Right kidney (tissue), 9 donors: ENCODE results near the gene BRD1.
A peak's percentile ranks its signal among the peaks of the same experiment; 100 is the strongest.

Experiments used
- DNase-seq: peaks from one replicate; pipeline ENCODE4 v3.0.0-alpha.2; 2016
- long read RNA-seq, 8 donors: transcript quantifications; one replicate each; lab custom pipeline, GENCODE V29; 2026

The BRD1 gene
- long read RNA-seq, donor 1, partial matches to known transcripts: 0 of 1 reads
- long read RNA-seq, donor 1, other reads (novel, unspliced or antisense): 0 of 1 reads
- long read RNA-seq, donor 2: 0 reads
- long read RNA-seq, donor 3: 0 reads
- long read RNA-seq, donor 4, full-length matches to known transcripts: 1 of 1 reads
- long read RNA-seq, donor 4, partial matches to known transcripts: 0 of 1 reads
- long read RNA-seq, donor 4, other reads (novel, unspliced or antisense): 0 of 1 reads
- long read RNA-seq, donor 5, partial matches to known transcripts: 10 of 10 reads
- long read RNA-seq, donor 5, other reads (novel, unspliced or antisense): 0 of 10 reads
- long read RNA-seq, donor 6, partial matches to known transcripts: 8 of 8 reads
- long read RNA-seq, donor 6, other reads (novel, unspliced or antisense): 0 of 8 reads
- long read RNA-seq, donor 7, full-length matches to known transcripts: 2 of 21 reads
- long read RNA-seq, donor 7, partial matches to known transcripts: 19 of 21 reads
- long read RNA-seq, donor 7, other reads (novel, unspliced or antisense): 0 of 21 reads
- long read RNA-seq, donor 8, full-length matches to known transcripts: 1 of 6 reads
- long read RNA-seq, donor 8, partial matches to known transcripts: 5 of 6 reads
- long read RNA-seq, donor 8, other reads (novel, unspliced or antisense): 0 of 6 reads

DNA sequence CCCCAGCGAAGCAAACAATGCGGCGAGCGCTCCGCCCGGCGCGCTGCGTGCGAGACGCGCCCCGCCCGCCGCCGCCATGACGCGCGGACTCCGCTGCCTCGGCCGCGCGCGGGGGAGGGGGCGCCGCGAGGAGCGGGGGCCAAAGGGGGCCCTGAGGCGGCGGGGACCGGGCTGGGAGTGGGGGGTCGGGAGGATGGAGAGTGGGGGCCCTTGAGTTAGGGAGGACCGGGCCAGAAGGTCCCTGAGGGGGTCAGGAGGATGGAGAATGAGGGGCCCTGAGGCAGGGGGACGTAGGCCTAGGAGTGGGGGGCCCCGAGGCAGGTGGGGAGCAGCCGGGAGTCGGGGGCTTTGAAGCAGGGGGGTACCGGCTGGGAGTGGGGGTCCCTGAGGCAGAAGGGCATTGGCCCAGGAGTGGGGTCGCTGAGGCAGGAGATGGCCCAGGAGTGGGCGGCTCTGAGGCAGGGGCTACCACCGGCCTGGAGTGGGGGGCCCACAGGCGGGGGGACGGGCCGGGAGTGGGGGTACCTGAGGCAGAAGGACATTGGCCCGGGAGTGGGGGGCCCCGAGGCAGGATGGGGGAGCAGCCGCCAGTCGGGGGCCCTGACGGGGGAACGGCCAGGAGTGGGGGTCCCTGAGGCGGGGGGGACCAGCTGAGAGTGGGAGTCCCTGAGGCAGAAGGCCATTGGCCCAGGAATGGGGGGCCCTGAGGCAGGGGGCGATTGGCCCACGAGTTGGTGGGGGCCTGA is at the start of gene BRD1:
TSS of gene BRD1 (minus strand) at position 21 of the 746 bp plus-strand sequence. CDS start 3,556 bp downstream, outside the sequence.
- DNase-seq: no peak

DNA sequence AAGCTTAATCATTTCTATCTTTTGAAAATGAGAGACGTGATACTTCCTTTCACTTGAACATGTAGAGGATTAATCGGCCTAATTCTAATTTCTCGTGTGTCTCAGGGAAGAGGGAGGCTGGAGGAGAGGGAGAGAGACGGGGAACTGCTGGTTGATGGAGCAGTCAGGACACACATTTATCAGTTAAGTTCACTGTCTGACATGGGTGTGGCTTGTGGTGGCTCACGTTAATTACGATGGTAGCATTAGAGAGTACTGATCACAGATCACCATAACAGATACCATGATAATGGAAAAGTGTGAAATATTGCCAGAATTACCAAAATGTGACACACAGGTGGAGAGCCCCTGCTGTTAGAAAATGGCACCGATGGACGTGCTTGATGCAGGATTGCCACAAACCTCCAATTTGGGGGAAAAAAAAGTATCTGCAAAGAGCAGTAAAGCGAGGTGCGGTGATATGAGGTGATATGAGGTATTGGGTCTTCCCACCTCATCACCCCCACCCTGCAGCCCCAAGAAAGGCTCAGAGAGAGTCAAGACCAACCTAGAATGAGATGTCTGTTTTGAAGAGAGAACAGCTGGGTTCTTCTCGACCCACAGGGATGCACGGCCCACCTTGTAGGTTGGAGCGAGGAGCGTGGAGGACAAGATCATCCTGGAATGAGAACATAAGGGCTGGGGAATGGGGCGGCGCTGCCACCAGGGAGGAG is 45.7 kb upstream of the BRD1 start:
- no peak for DNase-seq

DNA sequence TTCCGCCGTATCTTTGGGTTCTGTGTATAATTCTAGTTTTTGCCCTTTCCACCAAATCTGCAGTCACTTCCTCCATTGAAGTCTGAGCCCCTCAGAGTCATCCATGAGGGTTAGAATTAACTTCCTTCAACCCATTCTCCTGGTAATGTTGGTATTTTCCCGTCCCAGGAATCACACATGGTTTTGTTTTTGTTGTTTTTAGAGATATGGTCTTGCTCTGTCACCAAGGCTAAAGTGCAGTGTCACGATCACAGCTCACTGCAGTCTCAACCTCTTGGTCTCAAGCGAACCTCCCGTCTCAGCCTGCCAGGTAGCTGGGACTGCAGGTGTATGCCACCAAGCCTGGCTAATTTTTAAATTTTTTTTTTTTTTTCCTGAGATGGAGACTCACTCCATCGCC is 44.7 kb upstream of the BRD1 start:
- no peak for DNase-seq

DNA sequence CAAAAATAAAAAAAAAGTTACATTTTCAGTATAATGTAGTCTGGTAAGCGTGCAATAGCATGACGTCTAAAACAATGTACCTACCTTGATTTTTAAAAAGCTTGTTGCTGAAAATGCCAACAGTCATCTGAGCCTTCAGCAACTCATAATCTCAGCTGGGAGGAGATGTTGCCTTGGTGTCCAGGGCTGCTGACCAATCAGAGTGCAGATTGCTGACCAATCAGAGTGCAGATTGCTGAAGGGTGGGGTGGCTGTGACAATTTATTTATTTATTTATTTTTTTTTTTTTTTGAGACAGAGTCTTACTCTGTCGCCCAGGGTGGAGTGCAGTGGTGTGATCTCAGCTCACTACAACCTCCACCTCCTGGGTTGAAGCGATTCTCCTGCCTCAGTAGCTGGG is 43.8 kb upstream of the BRD1 start:
- no peak for DNase-seq

GRCh38 chr22:49869845-49870712 is 42.4 kb upstream of the BRD1 start:
- no peak for DNase-seq

DNA sequence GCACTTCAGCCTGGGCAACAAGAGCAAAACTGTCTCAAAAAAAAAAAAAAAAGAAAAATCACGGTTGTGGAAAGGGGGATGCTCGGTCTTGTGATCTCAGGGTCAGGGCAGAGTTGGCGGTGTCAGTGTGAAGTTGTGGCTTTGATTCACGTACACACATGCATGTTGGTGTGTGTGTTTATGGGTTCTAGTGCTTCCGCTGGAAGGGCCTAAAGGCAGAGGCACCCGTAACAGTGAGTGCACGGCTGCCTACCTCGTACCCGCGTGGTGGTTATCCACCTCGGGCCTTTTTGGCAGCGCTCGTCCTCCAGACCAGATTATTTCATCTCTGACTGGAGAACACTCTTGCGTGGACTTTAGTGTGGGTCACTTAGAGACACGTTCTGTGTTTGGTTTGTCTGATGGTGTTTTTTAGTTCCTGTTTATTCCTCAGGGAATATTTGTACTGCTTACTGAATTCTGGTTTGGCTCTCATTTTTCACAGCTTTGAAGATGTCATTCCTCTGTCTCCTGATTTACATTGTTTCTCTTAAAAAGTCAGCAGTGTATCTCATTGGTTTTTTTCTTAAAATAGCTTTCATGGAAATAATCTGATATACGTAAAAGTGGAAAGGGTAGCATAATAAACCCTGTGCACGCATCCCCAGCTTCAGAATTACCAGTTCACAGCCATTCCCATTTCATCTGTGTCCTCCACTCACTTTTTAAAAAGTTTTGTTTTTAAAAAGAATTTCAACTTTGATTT is 41.6 kb upstream of the BRD1 start:
- no peak for DNase-seq

DNA sequence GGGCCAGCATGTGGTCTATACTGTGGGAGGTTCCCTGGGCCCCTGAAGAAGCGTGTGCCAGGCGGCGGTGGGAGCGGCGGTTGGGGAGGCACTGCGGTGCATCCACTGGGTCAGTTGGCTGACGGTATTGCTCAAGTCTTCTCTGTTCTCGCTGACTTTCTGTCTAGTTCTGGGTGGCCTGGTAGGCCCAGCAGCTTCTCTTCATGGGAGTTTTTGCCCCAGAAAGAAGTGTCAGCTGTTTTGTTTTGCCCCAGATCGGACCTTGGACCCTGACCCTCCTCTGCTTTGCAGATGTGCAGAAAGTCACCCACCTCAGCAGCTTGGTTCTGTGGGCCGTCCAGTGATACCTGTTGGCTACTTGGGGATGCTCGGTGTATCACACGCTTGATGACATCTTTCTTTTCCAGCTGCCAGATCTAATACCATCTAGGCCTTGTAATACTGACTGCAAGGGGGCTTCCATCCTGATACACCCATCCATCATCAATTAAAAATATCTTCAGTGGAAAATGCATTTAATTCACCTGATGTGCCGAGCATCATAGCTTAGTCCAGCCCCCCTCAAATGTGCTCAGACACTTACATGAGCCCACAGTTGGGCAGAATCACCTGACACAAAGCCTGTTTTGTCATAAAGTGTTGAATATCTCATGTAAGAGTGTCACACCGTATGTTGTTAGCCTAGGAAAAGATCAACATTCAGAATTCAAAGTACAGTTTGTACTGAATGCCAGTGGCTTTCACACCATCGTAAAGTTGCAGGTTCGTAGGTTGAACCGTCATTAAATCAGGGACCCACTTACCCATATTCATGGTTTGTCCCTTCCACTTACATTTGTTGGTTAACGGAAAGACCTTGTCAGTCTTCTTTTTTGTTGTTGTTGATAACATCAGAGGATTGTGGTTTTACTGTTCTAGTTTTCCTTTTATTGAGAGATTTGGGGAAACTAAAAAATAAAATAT is 39.9 kb upstream of the BRD1 start:
- DNase-seq: no peak

- DNase-seq: no peak
Measured at GRCh38 chr22:49866646-49867045, 39.0 kb upstream of the BRD1 start.

GRCh38 chr22:49866134-49866533 is 38.5 kb upstream of the BRD1 start:
- no peak for DNase-seq

- DNase-seq: no peak
Measured at GRCh38 chr22:49865156-49865555, 37.5 kb upstream of the BRD1 start.

- no peak for DNase-seq
Measured at GRCh38 chr22:49863931-49864330, 36.3 kb upstream of the BRD1 start.

- no peak for DNase-seq
Measured at GRCh38 chr22:49862496-49862776, 34.8 kb upstream of the BRD1 start.

DNA sequence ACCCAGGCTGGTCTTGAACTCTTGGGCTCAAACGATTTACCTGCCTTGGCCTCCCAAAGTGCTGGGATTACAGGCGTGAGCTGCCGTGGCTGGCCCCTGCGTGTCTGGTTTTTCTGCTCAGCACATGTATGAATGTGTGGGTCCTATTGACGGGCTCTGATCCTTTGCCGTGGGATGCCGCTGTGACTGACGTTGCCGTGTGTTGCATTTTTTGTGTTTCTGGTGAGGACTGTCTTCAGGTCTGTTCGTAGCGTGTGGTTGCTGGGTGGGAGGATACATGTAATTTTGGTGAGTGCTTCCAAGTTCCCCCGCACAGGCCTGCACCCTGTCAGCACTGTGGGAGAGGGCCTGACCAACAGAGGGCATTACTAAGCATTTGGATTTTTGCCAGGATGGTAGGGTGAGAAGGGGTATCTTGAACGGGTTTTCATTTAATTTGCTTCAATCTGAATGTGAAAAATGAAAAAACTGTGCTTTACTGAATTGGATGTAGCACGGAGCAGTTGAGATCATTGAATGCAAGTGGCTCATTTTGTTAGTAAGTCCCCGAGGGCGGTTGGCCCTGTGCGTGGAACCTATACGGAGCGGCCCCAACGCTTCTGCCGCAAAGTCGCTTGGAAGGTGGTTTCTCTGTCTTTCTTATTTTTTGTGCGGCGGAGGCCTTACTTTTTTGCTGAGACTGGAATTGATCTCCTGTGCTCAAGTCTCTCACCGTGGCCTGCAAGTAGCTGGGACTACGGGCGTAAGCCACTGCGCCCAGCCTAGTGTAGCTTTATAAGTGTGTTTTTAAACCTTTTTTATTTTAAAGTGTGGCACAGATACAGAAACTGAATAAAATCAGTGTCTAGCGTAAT is 34.2 kb upstream of the BRD1 start:
- DNase-seq: no peak

- DNase-seq: no peak
Measured at GRCh38 chr22:49858827-49859226, 31.2 kb upstream of the BRD1 start.

GRCh38 chr22:49856766-49857618 is 29.3 kb upstream of the BRD1 start:
- no peak for DNase-seq

GRCh38 chr22:49856343-49856742 is 28.7 kb upstream of the BRD1 start:
- no peak for DNase-seq

DNA sequence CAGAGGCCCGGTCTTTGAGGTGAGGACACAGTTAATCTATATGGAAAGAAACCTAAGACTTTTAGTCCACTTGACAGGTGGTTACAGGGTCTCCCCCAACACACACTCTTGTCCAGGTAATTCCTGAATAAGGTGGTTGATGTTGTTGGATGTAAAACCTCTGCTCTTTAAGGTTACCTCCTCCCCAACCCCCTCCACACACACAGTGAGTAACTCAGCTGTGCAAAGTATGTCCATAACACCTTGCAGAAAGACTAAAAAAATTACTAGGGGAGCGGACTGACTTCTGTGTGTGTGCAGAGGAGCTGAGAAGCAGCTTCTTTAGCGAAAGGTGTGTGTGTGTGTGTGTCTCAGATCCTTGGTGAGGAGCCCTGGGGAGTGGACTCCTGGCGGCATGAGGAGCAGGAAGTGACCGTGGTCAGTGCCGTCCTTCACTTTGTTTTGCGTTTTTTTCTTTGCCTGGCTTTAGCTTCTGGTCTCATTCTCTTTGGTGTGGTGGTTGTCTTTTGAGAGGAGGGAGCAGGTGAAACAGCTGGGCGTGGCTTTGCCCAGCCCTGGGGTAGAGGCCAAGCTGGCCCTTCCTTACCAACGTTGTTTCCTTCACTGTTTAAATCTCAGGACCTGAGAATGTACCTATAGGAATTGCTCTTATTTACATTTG is 27.7 kb upstream of the BRD1 start:
- DNase-seq: peak; percentile 23
